Measurements from ENCODE around the gene SLC6A20. TPM values are rescaled to one million over a fixed set of nuclear protein-coding genes. Genes with fewer than 3 reads are reported as not detected.

SLC6A20 gene
- total RNA-seq, 4 donors from 2014 or later = 0.04 to 0.32 (median 0.19) TPM; not detected in 1

DNA sequence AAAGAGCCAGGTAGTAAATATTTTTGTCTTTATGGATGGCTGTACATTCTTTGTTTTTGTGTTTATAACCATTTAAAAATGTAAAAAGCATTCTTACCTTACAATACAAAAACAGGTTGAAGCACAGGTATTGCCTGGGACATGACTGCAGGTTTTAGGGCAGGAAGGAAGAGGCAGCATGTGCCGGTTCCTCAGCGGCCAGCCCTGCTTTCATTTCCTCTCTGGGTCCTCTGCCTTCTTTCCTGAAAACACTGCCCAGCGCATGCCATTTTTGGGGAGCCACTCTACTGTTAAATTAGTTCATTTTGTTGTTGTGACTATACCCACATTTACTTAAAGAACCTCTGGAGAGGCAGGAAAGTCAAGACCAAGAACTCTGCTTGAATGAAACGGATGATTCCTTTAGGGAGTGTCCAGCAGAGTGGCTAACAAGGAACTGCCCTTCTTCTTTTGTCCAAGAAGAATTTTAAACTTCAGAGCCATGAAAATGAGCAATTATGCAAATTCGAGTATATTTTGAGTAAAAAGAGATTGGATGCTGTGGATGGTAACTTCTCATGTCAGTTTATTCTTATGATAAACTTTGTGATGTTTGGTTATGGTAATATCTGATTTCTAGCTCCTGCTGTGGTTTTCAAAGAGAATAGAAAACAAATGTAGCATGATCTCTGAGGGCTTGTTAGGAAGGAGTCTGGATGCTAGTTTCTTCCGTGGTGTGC, 54.4 kb downstream of the SLC6A20 start:
- Histone ChIP-seq H3K4me3 (no peak overlapping the region), H3K27me3 (no peaks in the 10 kb centered on the region), H3K9me3 (no peaks in the 10 kb centered on the region), H3K4me1 (no peaks in the 10 kb centered on the region), H3K27ac (no peak overlapping the region), H3K36me3 (peaks cover 7 to 99% (median 13%) of the 10 kb centered on the region in 3 donors)
- no peak for TF ChIP-seq POLR2A (IDR thresholded peaks at IDR 0.05)
- TF ChIP-seq, protein P1, sequence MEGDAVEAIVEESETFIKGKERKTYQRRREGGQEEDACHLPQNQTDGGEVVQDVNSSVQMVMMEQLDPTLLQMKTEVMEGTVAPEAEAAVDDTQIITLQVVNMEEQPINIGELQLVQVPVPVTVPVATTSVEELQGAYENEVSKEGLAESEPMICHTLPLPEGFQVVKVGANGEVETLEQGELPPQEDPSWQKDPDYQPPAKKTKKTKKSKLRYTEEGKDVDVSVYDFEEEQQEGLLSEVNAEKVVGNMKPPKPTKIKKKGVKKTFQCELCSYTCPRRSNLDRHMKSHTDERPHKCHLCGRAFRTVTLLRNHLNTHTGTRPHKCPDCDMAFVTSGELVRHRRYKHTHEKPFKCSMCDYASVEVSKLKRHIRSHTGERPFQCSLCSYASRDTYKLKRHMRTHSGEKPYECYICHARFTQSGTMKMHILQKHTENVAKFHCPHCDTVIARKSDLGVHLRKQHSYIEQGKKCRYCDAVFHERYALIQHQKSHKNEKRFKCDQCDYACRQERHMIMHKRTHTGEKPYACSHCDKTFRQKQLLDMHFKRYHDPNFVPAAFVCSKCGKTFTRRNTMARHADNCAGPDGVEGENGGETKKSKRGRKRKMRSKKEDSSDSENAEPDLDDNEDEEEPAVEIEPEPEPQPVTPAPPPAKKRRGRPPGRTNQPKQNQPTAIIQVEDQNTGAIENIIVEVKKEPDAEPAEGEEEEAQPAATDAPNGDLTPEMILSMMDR (IDR thresholded peaks at IDR 0.05) = no peak
- DNase-seq = no peak
- intact Hi-C loops (cut with DNase I) = no loop called here
- WGBS, 2 donors = 71 to 85% methylated on average over 6 of the region's 6 CpGs

DNA sequence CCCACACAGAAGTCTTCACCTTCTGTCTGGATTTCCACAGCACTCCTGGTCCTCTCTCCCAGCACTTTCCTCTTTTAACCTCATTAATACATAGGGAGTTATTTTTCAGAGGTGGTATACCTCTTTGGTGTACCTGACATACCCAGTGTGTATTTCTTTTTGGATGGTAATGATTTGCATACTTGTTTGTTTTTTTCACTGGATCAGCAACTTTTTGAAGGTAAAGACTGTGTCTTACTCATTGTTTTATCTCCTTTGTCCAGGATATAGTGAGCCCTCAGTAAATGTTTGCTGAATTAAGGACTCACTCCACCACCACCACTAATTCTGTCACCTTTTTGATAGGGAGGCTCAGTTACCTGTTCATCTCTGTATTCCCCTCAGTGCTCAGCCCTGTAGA, 55.1 kb downstream of the SLC6A20 start:
- no peak overlapping the region for H3K27ac ChIP-seq
- no peaks in the 10 kb centered on the region for H3K9me3 ChIP-seq
- no peak for DNase-seq
- peaks cover 6 to 99% (median 13%) of the 10 kb centered on the region in 3 donors for H3K36me3 ChIP-seq
- no peaks in the 10 kb centered on the region for H3K4me1 ChIP-seq
- H3K27me3 ChIP-seq = no peaks in the 10 kb centered on the region
- no peak overlapping the region for H3K4me3 ChIP-seq
- TF ChIP-seq POLR2A (IDR thresholded peaks at IDR 0.05) = no peak
- TF ChIP-seq, protein P1 (IDR thresholded peaks at IDR 0.05) = no peak
- intact Hi-C loops (cut with DNase I) = no loop called here

DNA sequence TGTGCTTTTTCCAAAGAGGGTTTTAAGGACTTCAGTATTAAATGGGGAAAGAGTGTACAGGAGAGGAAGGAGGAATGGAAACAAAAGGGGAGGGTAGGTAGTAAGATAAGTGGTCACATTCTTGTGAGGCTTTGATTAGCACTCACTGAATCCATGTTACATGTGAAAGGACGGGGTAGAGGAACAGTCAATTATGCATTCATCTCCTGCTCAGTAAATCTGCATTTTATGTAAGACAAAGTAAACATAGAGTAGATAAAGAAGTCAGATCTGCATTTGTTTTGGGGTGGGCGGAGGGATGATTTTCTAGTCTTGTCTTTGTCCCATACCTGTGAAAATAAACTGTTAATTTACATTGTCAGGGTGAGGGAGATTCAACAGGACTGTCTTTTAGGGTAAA, 56.3 kb downstream of the SLC6A20 start:
- no peak overlapping the region for H3K27ac ChIP-seq

DNA sequence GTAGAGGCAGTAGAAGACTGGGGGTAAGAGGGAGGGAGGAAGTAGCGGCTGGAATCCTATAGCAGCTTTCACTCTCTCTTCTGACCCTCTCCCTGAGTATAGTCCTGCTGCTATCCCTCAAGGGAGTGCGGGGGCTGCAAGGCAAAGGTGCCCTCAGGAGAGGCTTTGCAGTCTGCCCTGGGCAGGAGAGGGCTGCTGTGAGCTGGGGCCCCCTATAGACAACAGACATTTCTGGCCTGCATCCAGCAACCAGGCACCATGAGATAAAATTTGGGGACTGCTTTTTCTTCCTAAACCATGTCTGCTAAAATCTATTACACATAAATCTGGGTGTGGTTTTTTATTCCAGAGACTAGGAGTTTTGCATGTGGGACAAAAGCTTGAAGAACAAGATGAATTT, 59.1 kb downstream of the SLC6A20 start:
- no peak overlapping the region for H3K4me3 ChIP-seq
- no peak overlapping the region for H3K27ac ChIP-seq
- intact Hi-C loops (cut with DNase I) = no loop called here
- H3K27me3 ChIP-seq = no peaks in the 10 kb centered on the region
- DNase-seq = no peak
- no peaks in the 10 kb centered on the region for H3K9me3 ChIP-seq
- TF ChIP-seq, protein P1 (IDR thresholded peaks at IDR 0.05) = no peak
- no peak for TF ChIP-seq POLR2A (IDR thresholded peaks at IDR 0.05)
- H3K4me1 ChIP-seq = no peaks in the 10 kb centered on the region
- 90 to 96% methylated on average over 2 of the region's 2 CpGs for WGBS, 2 donors
- peaks cover 15 to 100% (median 22%) of the 10 kb centered on the region in 3 donors for H3K36me3 ChIP-seq

More for the DNA sequence above, 56.3 kb downstream of the SLC6A20 start:
- Histone ChIP-seq H3K4me3 (no peak overlapping the region), H3K9me3 (no peaks in the 10 kb centered on the region), H3K27me3 (no peaks in the 10 kb centered on the region), H3K36me3 (peaks cover 5 to 99% (median 22%) of the 10 kb centered on the region in 3 donors), H3K4me1 (no peaks in the 10 kb centered on the region)
- no peak for DNase-seq
- no peak for TF ChIP-seq POLR2A (IDR thresholded peaks at IDR 0.05)
- TF ChIP-seq, protein P1 (IDR thresholded peaks at IDR 0.05) = no peak
- intact Hi-C loops (cut with DNase I) = no loop called here
- WGBS, 2 donors = 86 to 89% methylated on average over 2 of the region's 2 CpGs

DNA sequence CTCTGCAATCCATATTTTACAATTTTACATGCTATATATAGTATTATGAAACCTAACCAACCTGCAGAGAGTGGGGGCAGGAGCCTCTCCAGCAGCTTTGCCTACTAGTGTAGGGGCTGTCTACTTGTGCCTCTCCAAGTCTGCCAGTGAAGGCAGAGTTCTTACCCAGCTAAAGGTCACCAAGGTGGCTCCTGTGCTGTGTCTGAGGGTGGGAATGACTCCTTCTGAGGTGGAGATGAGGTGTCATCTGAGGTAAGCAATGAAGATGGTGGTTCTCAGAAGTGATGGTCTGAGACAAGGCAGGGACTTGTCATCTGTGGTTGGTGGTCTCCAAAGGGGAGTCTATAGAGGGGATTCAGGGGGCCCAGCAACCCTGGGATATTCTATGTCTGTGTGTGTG, 59.6 kb downstream of the SLC6A20 start:
- intact Hi-C loops (cut with DNase I) = no loop called here
- Histone ChIP-seq H3K27ac (no peak overlapping the region), H3K27me3 (no peaks in the 10 kb centered on the region), H3K9me3 (no peaks in the 10 kb centered on the region), H3K4me1 (no peaks in the 10 kb centered on the region), H3K36me3 (peaks cover 15 to 100% (median 26%) of the 10 kb centered on the region in 3 donors), H3K4me3 (no peak overlapping the region)
- TF ChIP-seq, protein P1 (IDR thresholded peaks at IDR 0.05) = no peak
- no peak for TF ChIP-seq POLR2A (IDR thresholded peaks at IDR 0.05)
- DNase-seq = no peak
